Stimulated activated CD8-positive, alpha-beta memory T cell treated with anti-CD3 and anti-CD28 coated beads, Interleukin-2, amount 100 ng/mL, for 1 hour (primary cell): Measurements from ENCODE around the gene MED7.
A peak's percentile ranks its signal among the peaks of the same experiment; 100 is the strongest.
"Not testable (repeated sequence)": the region's sequence is repeated elsewhere in the genome, so short reads cannot be mapped to it uniquely, and the experiment has no call there.

Experiments
- DNase-seq, 2 donors: peaks; one replicate each; pipeline ENCODE4 v3.0.0-alpha.2; 2020; ENCODE audit warnings: low read depth in 2 of 2

MED7 gene

GRCh38 chr5:157142317-157143126 is at the start of gene MED7:
Gene MED7, minus strand, starts transcription at chr5:157142865. Its CDS starts 3,434 bp downstream, at chr5:157139431.
- DNase-seq = peak; percentile 76 to 83

DNA sequence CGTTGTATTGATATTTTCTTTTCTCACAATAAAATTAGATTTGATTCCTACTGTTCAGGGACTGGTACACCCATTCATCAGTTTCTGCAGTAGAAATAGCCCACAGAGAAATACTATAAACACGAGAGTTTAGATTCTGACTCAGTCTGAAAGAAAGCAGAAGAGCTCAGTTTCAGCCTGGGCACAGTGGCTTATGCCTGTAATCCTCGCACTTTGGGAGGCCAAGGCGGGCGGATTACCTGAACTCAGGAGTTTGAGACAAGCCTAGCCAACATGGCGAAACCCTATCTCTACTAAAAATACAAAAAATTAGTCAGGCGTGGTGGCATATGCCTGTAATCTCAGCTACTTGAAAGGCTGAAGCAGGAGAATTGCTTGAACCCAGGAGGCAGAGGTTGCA is 46.6 kb upstream of the MED7 start:
- DNase-seq = no peak

GRCh38 chr5:157188270-157188669 is 45.6 kb upstream of the MED7 start:
- no peak for DNase-seq

DNA sequence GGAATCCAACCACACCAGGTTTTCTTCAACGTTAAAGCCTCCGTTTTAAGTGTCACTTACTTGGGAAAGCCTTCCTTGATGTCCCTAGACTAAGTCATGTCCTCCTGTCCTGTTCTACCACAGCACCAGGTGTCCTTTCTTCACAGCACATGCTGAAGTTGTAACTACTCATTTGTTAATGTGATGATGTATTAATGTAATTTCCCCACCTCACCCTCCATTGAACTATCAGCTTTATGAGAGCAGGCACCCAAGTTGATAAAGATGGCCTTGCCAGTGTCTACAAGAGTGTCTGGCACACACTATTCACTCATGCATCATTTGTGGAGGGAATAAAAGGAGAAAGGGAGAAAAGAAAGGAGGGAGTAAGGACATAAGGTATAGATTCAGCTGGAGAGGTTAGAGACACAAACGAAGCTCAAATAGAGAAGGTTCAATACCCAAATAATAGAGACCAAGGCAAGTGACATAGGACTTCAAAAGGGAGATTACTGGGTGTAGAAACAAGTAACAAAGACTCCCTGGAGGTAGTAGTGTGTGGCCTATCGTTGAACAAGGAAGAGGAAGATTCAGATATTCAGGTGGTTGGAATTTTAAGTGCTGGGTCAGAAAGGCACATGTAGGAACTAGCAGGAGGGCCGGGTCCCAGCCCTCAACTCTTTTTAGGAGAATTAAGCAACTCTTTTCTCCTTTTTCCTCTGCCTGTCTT is 44.5 kb upstream of the MED7 start:
- DNase-seq = no peak

DNA sequence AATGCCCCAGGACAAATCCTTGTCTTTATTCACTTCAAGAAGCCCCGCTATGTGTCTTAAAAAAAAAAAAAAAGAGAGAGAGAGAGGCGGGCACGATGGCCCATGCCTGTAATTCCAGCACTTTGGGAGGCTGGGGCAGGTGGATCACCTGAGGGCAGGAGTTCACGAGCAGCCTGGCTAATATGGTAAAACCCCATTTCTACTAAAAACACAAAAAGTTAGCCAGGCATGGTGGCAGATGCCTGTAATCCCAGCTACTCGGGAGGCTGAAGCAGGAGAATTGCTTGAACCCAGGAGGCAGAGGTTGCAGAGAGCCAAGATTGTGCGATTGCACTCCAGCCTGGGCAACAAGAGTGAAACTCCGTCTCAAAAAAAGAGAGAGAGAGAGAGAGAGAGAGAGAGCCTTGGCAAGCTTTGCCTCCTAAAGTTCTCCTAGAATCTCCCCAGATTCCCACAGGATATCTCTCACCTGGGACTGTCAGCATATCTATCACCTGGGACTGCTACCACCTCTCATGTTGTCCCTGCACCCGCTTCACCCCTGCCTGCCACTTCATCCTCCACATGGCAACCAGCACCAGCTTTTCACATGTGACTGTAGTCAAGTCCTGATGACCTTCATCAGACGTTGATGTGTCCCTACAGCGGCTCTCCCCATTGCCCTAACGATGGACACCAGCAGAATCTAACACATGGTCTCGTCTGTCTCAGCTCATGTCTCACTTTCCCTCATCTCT is 43.8 kb upstream of the MED7 start:
- no peak for DNase-seq

GRCh38 chr5:157185122-157185521 is 42.5 kb upstream of the MED7 start:
- not testable (repeated sequence) for DNase-seq

DNA sequence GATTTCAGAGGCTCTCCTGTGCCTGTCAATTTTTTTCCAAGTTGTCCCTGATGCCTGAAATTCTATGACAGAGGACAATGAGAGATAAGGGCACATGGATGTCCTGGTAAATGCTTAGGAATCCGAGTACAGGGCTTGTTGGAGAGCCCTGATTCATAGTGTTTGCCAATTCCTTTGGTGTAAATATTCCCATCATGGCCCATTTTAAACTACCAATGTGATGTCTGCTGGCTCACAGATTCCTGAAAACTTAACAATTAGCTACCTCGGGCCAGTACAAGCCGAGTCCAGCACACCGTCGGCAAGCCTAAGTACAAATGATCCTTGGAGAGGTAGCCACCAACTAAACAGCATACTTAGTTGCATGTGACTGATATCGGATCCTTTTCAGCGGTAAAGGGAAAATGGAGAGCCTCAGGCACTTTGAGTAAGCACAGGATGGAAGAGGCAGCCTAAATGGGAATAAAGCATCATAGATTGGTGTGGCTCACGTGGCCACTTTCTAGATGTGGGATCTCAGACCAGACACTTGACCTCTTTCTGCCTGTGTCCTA is 41.5 kb upstream of the MED7 start:
- DNase-seq = no peak

GRCh38 chr5:157182143-157182757 is 39.6 kb upstream of the MED7 start:
- DNase-seq = no peak

DNA sequence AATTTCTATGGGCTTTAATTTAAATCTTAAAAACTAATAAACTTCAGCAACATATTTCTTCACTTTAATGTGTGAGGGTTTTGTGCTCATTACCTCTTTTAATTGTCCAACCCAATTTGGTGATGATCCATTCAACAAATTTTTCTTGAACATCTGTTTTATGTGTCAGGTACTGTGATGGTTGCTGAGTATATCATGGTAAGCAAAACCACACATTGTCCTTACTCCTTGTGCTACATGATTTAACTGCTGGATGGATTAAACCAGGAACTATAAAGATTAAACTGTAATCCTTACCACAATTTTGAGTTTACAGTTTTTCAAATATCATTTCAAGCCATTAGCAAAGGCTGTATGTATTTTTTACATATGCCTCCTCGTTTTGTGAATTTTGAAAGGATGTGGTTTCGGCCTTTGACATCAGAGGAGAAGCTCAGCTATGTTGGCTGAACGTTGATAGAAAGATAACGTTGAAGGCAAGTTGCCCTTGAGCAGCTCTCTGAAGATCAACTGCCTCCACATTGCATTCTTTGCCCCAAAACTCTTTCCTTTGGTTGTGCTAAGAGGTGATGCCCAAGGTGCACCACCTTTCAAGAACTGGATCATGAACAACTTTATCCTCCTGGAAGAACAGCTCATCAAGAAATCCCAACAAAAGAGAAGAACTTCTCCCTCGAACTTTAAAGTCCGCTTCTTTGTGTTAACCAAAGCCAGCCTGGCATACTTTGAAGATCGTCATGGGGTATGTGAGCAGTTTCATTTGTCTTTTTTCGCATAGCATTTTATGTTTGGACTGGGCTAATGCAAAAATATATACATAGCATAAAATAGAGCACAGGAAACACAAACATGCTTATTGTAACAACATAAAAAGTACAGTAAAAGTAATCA is 38.0 kb upstream of the MED7 start, which contains the start of gene ITK:
Gene ITK, plus strand, starts transcription at position 467 of the 891 bp plus-strand sequence. Its CDS starts 138 bp downstream, at position 605.
- DNase-seq = no peak

DNA sequence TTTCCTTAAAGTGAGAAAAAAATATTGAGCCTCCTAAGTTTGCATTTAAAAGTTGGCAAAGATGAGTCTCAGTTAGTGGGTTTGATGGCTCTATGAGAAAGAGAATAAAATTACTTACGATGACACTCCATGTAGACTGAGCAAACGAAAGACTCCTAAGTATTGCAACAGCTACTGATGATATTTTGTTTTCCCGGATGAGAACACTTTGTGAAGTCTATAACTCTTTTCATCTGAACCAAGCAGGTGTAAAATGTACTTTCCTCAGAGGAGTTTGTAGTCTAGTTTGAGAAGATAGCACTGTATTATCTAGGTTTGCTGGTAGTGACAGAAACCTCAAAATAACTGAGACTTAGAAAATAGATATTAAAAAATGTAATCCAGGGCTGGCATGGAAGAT is 36.3 kb upstream of the MED7 start:
- DNase-seq = no peak

DNA sequence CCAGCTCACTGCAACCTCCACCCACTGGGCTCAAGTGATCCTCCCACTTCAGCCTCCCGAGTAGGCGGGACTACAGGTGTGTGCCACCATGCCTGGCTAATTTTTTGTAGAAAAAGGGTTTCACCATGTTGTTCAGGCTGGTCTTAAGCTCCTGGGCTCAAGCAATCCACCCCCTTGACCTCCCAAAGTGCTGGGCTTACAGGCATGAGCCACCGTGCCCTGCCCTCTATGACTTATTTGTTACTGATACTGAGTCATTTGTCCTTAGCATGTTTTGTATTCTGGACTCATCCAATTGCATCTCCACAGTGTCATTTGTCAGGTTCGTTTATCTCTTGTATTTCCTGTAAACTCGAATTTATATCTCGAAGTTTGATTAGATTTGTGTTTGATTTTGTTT is 35.3 kb upstream of the MED7 start:
- DNase-seq = no peak

GRCh38 chr5:157175071-157175612 is 32.5 kb upstream of the MED7 start:
- DNase-seq = no peak

- peak; percentile 34 to 47 for DNase-seq
Measured at GRCh38 chr5:157172403-157172802, 29.7 kb upstream of the MED7 start.

GRCh38 chr5:157168286-157168685 is 25.6 kb upstream of the MED7 start:
- DNase-seq = no peak

DNA sequence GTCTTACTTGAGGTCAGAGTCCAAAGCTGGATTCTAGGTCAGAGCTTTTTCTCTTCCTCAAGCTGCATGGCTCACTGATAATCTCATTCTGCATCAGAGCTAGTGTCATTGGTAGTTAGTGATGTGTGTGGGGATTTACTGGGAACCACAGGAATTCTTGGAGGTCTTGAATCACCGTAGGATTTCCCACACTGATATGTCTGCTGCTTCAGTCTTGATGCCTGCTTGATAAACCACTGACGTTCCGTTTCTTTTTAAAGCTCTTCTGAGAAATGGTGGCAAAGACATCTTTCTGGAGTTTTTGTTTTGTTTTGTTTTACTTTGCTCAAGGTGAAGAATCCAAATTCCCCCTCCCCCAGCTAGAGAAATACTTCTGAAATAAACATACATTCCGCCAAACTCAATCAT is 24.6 kb upstream of the MED7 start:
- DNase-seq = no peak

GRCh38 chr5:157166214-157167213 is 23.8 kb upstream of the MED7 start, which contains the start of gene GARIN3:
Gene GARIN3, minus strand, starts transcription at chr5:157166264. Its CDS starts 96 bp downstream, at chr5:157166168.
- DNase-seq = no peak

GRCh38 chr5:157165668-157166067 is 23.0 kb upstream of the MED7 start:
- DNase-seq = no peak

- no peak for DNase-seq
Measured at GRCh38 chr5:157165261-157165660, 22.6 kb upstream of the MED7 start.

DNA sequence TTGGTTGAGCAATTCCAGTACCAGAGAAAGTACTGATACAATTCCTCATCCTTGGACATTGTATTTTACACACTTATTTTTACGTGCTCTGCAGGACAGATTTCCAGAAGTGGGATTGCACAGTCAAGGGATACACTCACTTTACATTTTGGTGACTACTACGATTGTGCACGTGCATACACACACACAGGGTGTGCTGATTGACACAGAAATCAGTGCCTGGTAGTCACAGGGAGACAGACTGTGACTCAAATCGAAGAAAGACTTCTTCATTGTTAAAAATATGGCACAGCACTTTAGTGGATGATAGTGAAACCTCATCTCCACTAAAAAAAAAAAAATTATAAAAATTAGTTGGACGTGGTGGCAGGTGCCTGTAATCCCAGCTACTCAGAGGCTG is 21.9 kb upstream of the MED7 start:
- no peak for DNase-seq
